Motor neuron (in vitro differentiated cells): ENCODE data around the gene PRPF4. TPM values are rescaled to one million over a fixed set of nuclear protein-coding genes. Genes with fewer than 3 reads are reported as not detected.

Experiments
- ATAC-seq, 8 experiments: fragments of 200-7000 bp; cut with Tn5 transposase; replicated peaks in 6 of 8; 2 replicates each; pipeline ENCODE4 v1.8.0; 2021; ENCODE audit warnings: mild to moderate bottlenecking in 8 of 8, moderate library complexity in 8 of 8
- H3K27ac ChIP-seq, 2 donors: fragments of 250-450 bp; sonication (Bioruptor Pico); 2 replicates each; pipeline ENCODE4 v1.9.0; 2021; ENCODE audit warnings: antibody characterized with exemption in 2 of 2, mild to moderate bottlenecking in 2 of 2, moderate library complexity in 1 of 2
- H3K4me1 ChIP-seq, 2 donors: fragments of 250-450 bp; sonication (Bioruptor Pico); replicated peaks in 1 of 2; 2 replicates each; pipeline ENCODE4 v1.6.1; 2021; ENCODE audit warnings: antibody characterized with exemption in 2 of 2, mild to moderate bottlenecking in 2 of 2, moderate library complexity in 1 of 2
- H3K4me3 ChIP-seq, 5 donors: fragments of 250-450 bp; sonication (Bioruptor Pico); 2 replicates each; pipeline ENCODE4 v1.9.0; 2021; ENCODE audit warnings: antibody characterized with exemption in 5 of 5, mild to moderate bottlenecking in 5 of 5, moderate library complexity in 4 of 5
- WGBS, 10 experiments: fragments of 450-650 bp; shearing (Covaris generic); methylation state at CpG; one replicate each; pipeline ENCODE4 v1.0.0; 2022; 5-methylcytosine and 5-hydroxymethylcytosine counted together
- in situ Hi-C, 9 experiments: fragments of 400-800 bp; cut with MboI; loops; one replicate each; pipeline ENCODE4 v1.15.0; 2021; ENCODE audit warnings: low sequenced_read_pairs in 9 of 9, low pct_unique_long_range_greater_than_20kb in 2 of 9; ENCODE audit not compliant: unreplicated experiment in 9 of 9
- total RNA-seq, 8 experiments: library from RNA; unstranded; fragments of 300-600 nt; gene quantifications; 2 replicates each; pipeline versions ENCODE4 v1.2.3 to v1.2.4, GENCODE V29; 2022

The PRPF4 gene
- total RNA-seq, 8 experiments from 2014 or later: 22.4 to 35.5 (median 27.6) TPM

DNA sequence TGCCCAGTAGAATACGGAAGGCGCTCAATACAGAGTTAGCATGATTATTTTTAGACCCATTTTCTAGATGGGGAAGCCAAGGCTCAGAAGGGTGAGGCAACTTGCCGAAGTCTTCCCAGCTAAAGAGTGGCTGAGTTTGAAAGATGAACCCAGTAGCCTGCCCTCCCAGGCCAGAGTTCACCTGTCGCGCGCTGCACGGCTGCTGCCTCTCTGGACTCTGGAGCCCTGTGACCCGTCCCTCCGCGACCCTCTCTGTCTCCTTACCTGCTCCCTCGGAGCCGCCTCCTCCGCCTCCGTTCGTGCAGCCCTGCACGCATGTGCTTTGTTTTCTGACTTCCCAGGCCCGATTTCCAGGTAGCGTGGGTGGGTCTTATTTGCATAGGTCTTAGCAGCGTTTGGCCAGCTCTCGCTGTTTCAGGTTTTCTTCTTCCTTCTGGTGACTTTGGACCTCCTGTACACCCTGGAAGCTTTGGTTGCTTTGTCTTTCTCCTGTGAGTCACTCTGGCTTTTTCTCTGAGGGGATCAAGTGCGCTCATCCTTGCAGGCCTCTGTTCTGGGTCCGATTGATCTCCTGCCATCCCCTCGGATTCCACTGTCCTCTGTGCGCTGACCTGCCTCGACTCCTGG lies 27.4 kb downstream of the PRPF4 start, which contains the start of gene RNF183:
TSS of gene RNF183 (minus strand) at position 585 of the 627 bp plus-strand sequence. CDS start 5,192 bp downstream, outside the sequence.
- H3K4me3 ChIP-seq: no peak within 1 kb of the TSS
- no peak within 1 kb of the TSS for H3K27ac ChIP-seq
- in situ Hi-C loops: loop anchor here in 2 of 9 experiments (25.0 kb wide), 2 partner anchors 284 to 359 kb away; no protein-coding TSS in a partner anchor
- no peak for ATAC-seq
- 68 to 100% (median 85%) methylated on average over 1 to 21 of the region's 25 CpGs for WGBS, 10 experiments
- peaks cover 0 to 4% of the 10 kb centered on the region in 2 donors for H3K4me1 ChIP-seq

DNA sequence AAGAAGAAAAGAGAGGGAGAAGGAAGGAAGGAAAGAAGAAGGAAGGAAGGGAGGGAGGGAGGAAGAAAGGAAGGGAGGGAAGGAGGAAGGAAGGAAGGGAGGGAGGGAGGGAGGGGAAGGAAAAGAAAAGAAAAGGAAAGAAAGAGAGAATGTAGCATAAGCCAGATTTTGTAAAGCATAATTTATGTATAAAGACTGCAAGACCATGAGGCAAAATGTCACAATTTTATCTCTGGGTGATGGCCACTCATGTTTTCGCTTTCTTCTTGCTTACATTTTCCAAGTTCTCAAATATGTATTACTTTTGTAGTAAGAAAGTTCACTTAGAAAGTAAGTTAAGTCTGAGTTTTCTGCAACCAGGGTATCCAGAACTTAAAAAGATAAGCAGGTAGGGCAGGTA lies 31.1 kb downstream of the PRPF4 start:
- in situ Hi-C loops: loop anchor here in 2 of 9 experiments (25.0 kb wide), 2 partner anchors 281 to 356 kb away; no protein-coding TSS in a partner anchor

DNA sequence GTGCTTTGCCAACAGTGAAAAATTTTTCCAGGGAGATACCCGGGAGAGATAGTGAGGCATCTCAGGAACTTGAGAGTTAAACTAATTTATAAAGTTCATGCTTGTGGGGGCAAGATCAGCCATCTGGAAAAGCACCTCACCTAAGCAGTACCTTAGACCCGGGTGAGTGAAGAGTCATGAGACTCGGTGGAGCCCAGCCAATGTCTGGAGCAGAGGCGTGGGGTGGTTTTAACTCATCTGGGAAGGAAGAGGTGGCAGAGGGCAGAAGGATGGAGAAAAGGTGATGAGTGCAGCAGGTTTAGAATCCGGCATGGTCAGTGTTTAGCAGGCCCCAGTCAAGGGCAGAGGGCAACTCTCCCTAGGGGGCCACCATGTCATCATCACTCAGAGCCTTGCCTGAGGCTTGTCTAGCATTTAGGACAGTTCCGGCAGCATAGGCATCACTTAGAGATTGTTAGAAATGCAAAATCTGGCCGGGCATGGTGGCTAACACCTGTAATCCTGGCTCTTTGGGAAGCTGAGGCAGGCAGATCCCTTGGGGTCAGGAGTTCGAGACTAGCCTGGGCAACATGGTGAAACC lies 32.0 kb downstream of the PRPF4 start:
- in situ Hi-C loops: loop anchor here in 2 of 9 experiments (25.0 kb wide), 2 partner anchors 280 to 355 kb away; no protein-coding TSS in a partner anchor
- no peak for ATAC-seq
- 10 to 94% (median 67%) methylated on average over 1 to 7 of the region's 8 CpGs; no CpG with 5 or more reads in 1 of the 10 experiments for WGBS, 10 experiments
- Histone ChIP-seq H3K27ac (no peak overlapping the region), H3K4me3 (no peak overlapping the region), H3K4me1 (no peaks in the 10 kb centered on the region)

More for the DNA sequence above, 31.1 kb downstream of the PRPF4 start:
- Histone ChIP-seq H3K4me1 (peaks cover 0 to 1% of the 10 kb centered on the region in 2 donors), H3K27ac (no peak overlapping the region), H3K4me3 (no peak overlapping the region)
- 43 to 100% (median 80%) methylated on average over 1 of the region's 1 CpG; no CpG with 5 or more reads in 7 of the 10 experiments for WGBS, 10 experiments
- no peak for ATAC-seq

- Histone ChIP-seq H3K27ac (no peak overlapping the region), H3K4me1 (no peaks in the 10 kb centered on the region), H3K4me3 (no peak overlapping the region)
- WGBS, 10 experiments: 0 to 26% (median 8%) methylated on average over 2 of the region's 2 CpGs; no CpG with 5 or more reads in 1 of the 10 experiments
- in situ Hi-C loops: loop anchor here in 2 of 9 experiments (25.0 kb wide), 2 partner anchors 278 to 353 kb away; no protein-coding TSS in a partner anchor
- peak in 4 of 8 experiments; percentile 32 to 67 (median 54) for ATAC-seq
Observed at GRCh38 chr9:113309204-113309813, 33.9 kb downstream of the PRPF4 start.

DNA sequence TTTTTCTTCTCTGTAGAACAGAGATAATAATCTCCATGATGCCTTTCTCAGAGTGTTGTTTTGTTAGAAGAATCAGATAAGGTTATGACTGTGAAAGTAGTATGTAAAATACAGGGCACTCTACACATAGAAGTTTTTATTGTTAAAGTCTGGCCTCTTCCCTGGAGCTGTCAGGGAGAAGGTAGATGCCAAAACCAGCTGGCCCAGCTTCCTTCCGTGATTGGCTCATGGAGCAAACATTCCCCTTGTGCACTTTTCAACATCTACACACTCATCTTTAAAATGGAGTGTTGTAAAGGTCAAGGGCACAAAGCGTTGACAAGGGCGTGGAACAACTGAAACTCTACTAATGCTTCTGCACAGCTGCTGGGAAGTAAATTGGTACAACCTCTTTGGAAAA lies 35.1 kb downstream of the PRPF4 start:
- ATAC-seq: no peak
- in situ Hi-C loops: loop anchor here in 2 of 9 experiments (25.0 kb wide), 2 partner anchors 277 to 352 kb away; no protein-coding TSS in a partner anchor
- Histone ChIP-seq H3K4me3 (no peak overlapping the region), H3K27ac (no peak overlapping the region), H3K4me1 (no peaks in the 10 kb centered on the region)
- WGBS, 10 experiments: 0 to 80% (median 54%) methylated on average over 1 to 3 of the region's 3 CpGs; no CpG with 5 or more reads in 2 of the 10 experiments

DNA sequence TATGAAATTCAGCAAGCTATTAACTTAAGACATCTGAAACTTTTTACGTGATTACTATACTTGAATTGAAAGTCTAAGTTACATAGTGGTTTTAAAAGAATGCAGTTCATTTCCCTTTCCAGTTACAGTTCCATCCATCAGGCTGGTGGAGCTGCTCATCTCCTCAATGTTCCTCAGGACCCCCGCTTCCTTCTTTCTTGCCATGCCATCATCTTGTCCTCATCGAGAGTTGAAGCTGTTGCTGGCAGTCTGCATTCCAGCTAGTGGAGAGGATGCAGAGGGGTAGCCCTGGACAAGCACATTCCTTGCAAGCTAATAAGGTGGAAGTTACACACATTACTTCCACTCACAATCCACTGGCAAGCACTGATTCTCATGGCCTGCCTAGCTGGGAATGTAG lies 36.5 kb downstream of the PRPF4 start:
- ATAC-seq: no peak
- WGBS, 10 experiments: 30 to 100% (median 82%) methylated on average over 1 to 3 of the region's 3 CpGs; no CpG with 5 or more reads in 3 of the 10 experiments
- no peak overlapping the region for H3K4me3 ChIP-seq
- H3K4me1 ChIP-seq: peaks cover 0 to 2% of the 10 kb centered on the region in 2 donors
- in situ Hi-C loops: loop anchor here in 2 of 9 experiments (25.0 kb wide), 2 partner anchors 275 to 350 kb away; no protein-coding TSS in a partner anchor
- no peak overlapping the region for H3K27ac ChIP-seq

DNA sequence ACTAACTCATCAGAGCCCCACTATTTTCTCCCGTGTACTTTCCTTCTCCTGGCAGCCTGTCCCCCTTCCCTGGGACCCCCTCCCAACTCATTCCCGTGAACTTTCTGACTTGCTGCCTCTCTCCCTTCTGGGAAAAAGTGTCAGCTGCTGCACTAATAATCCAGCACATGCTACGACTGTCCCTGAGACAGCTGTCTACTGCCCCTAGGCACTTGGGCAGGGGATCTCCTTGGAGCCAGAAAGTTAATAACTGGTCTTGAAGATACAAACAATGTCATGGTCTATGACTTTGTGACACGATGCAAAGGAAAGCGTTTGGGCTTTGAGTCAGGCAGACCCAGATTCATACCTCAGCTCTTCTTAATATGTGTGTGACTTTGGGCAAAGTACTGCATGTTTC lies 37.8 kb downstream of the PRPF4 start:
- Histone ChIP-seq H3K4me3 (no peak overlapping the region), H3K4me1 (peaks cover 0 to 2% of the 10 kb centered on the region in 2 donors), H3K27ac (no peak overlapping the region)
- WGBS, 10 experiments: 0 to 100% (median 75%) methylated on average over 1 to 5 of the region's 5 CpGs; no CpG with 5 or more reads in 3 of the 10 experiments
- in situ Hi-C loops: loop anchor here in 2 of 9 experiments (25.0 kb wide), 2 partner anchors 274 to 349 kb away; no protein-coding TSS in a partner anchor
- peak in 1 of 8 experiments; percentile 67 for ATAC-seq

DNA sequence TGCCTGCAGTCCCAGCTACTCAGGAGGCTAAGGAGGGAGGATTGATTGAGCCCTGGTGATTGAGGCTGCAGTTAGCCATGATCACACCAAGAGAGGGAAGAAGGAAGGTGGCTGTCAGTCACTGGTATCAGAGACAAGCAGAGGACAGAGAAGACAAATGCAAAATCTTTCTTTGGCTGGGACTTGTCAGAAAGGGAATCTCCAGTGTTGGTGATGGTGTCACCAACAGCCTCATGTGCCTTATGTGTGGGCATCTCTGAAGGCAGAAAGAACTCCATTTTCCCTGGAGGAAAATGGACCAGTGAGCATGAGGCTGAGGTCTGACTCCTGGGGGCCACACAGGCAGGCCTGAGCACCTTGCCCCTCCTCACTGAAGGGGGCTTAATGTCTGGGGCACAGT lies 39.8 kb downstream of the PRPF4 start:
- Histone ChIP-seq H3K4me3 (no peak overlapping the region), H3K27ac (no peak overlapping the region), H3K4me1 (peaks cover 0 to 2% of the 10 kb centered on the region in 2 donors)
- in situ Hi-C loops: loop anchor here in 2 of 9 experiments (25.0 kb wide), 2 partner anchors 272 to 347 kb away; no protein-coding TSS in a partner anchor
- no peak for ATAC-seq

DNA sequence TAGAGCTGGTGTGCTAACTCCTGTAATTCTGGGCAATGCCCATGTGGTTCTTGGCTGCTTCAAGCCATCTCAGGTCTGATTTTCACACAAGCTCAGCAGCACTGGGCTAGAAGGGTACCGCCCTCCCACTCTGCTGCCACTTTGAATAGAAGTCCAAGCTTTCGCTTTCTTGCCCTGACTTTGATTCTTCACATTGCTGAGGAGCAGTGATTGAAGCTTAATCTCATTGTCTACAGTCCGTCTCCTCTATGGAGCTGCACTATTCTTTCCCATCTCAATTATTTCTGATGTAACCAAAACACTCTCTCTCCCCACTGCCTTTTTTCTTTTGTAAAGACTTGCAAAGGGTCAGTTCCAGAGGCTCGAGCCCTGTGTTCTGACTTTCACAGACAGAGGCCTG lies 40.6 kb downstream of the PRPF4 start:
- Histone ChIP-seq H3K4me1 (peaks cover 0 to 2% of the 10 kb centered on the region in 2 donors), H3K4me3 (no peak overlapping the region), H3K27ac (no peak overlapping the region)
- WGBS, 10 experiments: 51 to 86% (median 61%) methylated on average over 1 to 4 of the region's 4 CpGs; no CpG with 5 or more reads in 3 of the 10 experiments
- ATAC-seq: peak in 4 of 8 experiments; percentile 31 to 66 (median 61)
- in situ Hi-C loops: loop anchor here in 2 of 9 experiments (25.0 kb wide), 2 partner anchors 271 to 346 kb away; no protein-coding TSS in a partner anchor

DNA sequence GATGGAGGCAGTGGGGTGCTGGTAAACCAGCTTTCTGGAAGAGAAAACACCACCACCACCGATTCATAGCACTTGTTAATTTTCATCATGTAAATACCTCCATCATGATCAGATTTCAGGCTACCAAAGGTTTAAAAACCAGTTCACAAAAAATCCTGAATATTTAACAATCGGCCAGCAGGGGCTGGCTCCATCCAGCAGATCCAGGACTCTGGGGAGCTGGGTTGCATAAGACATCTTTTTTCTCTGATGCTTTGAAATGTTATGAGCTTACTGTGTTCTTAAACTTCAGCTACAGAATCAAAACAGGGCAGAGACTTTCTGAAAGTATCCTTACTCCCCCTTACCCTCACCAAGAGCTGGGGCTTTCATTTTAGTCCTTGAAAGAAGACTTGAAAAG lies 42.3 kb downstream of the PRPF4 start:
- in situ Hi-C loops: loop anchor here in 2 of 9 experiments (25.0 kb wide), 2 partner anchors 270 to 345 kb away; no protein-coding TSS in a partner anchor
- peak in 1 of 8 experiments; percentile 30 for ATAC-seq

GRCh38 chr9:113319054-113319453 lies 43.6 kb downstream of the PRPF4 start:
- Histone ChIP-seq H3K27ac (no peak overlapping the region), H3K4me1 (peaks cover 0 to 2% of the 10 kb centered on the region in 2 donors), H3K4me3 (no peak overlapping the region)
- in situ Hi-C loops: loop anchor here in 2 of 9 experiments (25.0 kb wide), 2 partner anchors 268 to 343 kb away; no protein-coding TSS in a partner anchor
- ATAC-seq: no peak
- WGBS, 10 experiments: 42 to 100% (median 63%) methylated on average over 1 to 2 of the region's 2 CpGs; no CpG with 5 or more reads in 4 of the 10 experiments

More for the DNA sequence above, 42.3 kb downstream of the PRPF4 start:
- peaks cover 0 to 2% of the 10 kb centered on the region in 2 donors for H3K4me1 ChIP-seq
- H3K4me3 ChIP-seq: no peak overlapping the region
- no peak overlapping the region for H3K27ac ChIP-seq
- 0 to 80% (median 53%) methylated on average over 1 to 2 of the region's 2 CpGs; no CpG with 5 or more reads in 1 of the 10 experiments for WGBS, 10 experiments

DNA sequence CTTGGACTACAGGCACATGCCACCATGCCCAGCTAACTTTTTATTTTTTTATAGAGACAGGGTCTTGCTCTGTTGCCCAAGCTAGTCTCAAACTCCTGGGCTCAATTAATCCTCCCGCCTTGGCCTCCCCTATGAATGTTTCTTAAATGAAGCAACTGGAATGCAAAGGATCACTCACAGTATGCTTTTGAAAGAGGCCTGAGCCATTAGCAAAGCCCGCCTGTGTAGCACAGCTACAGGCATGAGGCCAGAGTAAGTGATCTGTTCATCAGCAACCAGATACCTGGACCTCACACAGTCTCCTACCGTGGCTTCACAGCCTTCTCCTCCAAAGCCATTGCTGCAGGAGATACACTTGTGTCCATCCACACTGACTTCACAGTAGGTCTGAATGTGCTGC lies 44.6 kb downstream of the PRPF4 start:
- WGBS, 10 experiments: 63 to 100% (median 88%) methylated on average over 1 to 2 of the region's 3 CpGs; no CpG with 5 or more reads in 4 of the 10 experiments

More for the DNA sequence above, 44.6 kb downstream of the PRPF4 start:
- no peak overlapping the region for H3K27ac ChIP-seq
- ATAC-seq: no peak
- peaks cover 0 to 2% of the 10 kb centered on the region in 2 donors for H3K4me1 ChIP-seq
- H3K4me3 ChIP-seq: no peak overlapping the region
- in situ Hi-C loops: loop anchor here in 2 of 9 experiments (25.0 kb wide), 2 partner anchors 267 to 342 kb away; no protein-coding TSS in a partner anchor
